ENCODE measurements around the gene TLX1.

Gene TLX1

GRCh38 chr10:101141616-101142532 lies 10.8 kb downstream of the TLX1 start:
- Mint-ChIP-seq H3K4me3 (no peak overlapping the region), H3K27me3 (ENCODE audit: low read depth, poor library complexity) (peaks cover 100% of the 10 kb centered on the region), H3K36me3 (ENCODE audit: low read depth) (no peaks in the 10 kb centered on the region), H3K9me3 (no peaks in the 10 kb centered on the region), H3K27ac (no peak overlapping the region), H3K4me1 (peaks cover 8% of the 10 kb centered on the region)
- peak; percentile 89 for DNase-seq
- TF ChIP-seq, protein P1, sequence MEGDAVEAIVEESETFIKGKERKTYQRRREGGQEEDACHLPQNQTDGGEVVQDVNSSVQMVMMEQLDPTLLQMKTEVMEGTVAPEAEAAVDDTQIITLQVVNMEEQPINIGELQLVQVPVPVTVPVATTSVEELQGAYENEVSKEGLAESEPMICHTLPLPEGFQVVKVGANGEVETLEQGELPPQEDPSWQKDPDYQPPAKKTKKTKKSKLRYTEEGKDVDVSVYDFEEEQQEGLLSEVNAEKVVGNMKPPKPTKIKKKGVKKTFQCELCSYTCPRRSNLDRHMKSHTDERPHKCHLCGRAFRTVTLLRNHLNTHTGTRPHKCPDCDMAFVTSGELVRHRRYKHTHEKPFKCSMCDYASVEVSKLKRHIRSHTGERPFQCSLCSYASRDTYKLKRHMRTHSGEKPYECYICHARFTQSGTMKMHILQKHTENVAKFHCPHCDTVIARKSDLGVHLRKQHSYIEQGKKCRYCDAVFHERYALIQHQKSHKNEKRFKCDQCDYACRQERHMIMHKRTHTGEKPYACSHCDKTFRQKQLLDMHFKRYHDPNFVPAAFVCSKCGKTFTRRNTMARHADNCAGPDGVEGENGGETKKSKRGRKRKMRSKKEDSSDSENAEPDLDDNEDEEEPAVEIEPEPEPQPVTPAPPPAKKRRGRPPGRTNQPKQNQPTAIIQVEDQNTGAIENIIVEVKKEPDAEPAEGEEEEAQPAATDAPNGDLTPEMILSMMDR (IDR thresholded peaks at IDR 0.05), result peak; percentile 97

DNA sequence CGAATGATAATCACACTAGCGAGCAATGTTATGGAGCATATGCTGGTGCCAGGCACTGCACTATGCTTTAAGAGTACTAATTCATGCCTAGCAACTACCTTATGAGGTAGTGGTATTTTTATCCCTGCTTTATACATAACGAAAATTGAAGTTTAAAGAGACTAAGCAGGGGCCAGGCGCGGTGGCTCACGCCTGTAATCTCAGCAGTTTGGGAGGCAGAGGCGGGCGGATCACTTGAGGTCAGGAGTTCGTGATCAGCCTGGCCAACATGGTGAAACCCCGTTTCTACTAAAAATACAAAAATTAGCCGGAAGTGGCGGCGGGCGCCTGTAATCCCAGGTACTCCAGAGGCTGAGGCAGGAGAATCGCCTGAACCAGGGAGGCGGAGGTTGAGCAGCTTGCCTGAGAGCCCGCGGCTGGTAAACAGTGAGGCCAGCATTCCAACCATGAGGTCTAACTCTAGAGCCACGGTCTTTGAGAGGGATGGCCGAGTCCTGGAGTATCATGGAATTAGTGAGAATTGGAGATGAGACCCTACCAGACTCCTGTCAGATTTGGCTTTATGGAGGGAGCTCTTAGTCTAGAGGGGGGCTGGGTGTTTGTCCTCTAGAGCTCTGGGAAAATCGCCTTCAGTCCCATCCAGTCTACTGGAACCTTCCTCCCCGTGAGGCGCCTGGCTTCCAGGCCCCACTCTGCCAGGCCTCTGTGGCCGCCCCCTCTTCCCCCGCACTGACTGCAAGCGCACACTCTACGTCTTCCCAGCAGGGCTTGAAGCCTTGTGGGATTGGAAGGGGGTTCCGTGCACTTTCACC lies 11.6 kb downstream of the TLX1 start:
- TF ChIP-seq, protein P1 (IDR thresholded peaks at IDR 0.05), result peak; percentile 15
- Mint-ChIP-seq H3K27me3 (ENCODE audit: low read depth, poor library complexity) (peaks cover 100% of the 10 kb centered on the region), H3K4me1 (peaks cover 8% of the 10 kb centered on the region), H3K4me3 (no peak overlapping the region), H3K9me3 (no peaks in the 10 kb centered on the region), H3K27ac (no peak overlapping the region), H3K36me3 (ENCODE audit: low read depth) (no peaks in the 10 kb centered on the region)
- DNase-seq, result no peak

DNA sequence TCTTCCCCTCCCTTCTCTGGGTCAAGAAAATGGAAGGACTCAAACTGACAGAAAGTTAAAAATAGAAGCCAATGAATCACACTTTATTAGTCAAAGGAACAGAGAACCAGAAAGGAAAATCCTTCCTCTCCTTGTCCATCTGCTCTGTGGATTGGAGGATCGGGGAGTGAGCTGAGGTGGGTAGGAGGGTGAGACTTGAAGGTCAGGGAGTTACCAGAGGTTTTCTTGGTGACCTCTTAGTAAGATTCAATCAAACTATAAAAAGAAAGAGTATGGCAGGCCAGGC lies 12.2 kb downstream of the TLX1 start:
- Mint-ChIP-seq H3K36me3 (ENCODE audit: low read depth) (no peaks in the 10 kb centered on the region), H3K4me3 (no peak overlapping the region), H3K27me3 (ENCODE audit: low read depth, poor library complexity) (peaks cover 100% of the 10 kb centered on the region), H3K27ac (no peak overlapping the region), H3K9me3 (no peaks in the 10 kb centered on the region), H3K4me1 (peaks cover 8% of the 10 kb centered on the region)
- no peak for DNase-seq
- TF ChIP-seq, protein P1 (IDR thresholded peaks at IDR 0.05), result no peak

DNA sequence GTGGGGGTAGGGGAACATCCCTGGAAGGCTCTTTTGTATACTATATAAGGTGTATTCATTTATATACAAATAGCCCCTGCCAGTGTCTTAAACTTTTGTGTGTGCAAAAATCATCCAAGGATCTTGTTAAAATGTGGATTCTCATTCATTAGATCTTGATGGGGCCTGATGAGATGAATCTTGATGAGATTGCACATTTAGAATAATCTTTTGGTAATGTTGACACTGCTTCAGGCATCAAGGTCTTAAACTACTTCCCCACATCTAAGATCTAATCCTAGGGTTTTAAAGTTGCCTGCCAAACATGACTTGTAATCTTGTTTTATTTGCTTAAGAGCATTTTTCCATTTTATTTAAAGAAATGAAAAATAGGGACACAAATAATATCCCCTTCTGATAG lies 13.0 kb downstream of the TLX1 start:
- H3K4me1 Mint-ChIP-seq, result peaks cover 5% of the 10 kb centered on the region
- no peak for DNase-seq
- no peak overlapping the region for H3K4me3 Mint-ChIP-seq
- TF ChIP-seq, protein P1 (IDR thresholded peaks at IDR 0.05), result no peak
- H3K9me3 Mint-ChIP-seq, result peaks cover 4% of the 10 kb centered on the region
- no peak overlapping the region for H3K27ac Mint-ChIP-seq
- H3K27me3 Mint-ChIP-seq (ENCODE audit: low read depth, poor library complexity), result peaks cover 100% of the 10 kb centered on the region
- no peaks in the 10 kb centered on the region for H3K36me3 Mint-ChIP-seq (ENCODE audit: low read depth)

- H3K27me3 Mint-ChIP-seq (ENCODE audit: low read depth, poor library complexity), result peaks cover 100% of the 10 kb centered on the region
- peaks cover 15% of the 10 kb centered on the region for H3K9me3 Mint-ChIP-seq
Measured at GRCh38 chr10:101145145-101145544, 14.0 kb downstream of the TLX1 start.

More at GRCh38 chr10:101145145-101145544, 14.0 kb downstream of the TLX1 start:
- H3K4me3 Mint-ChIP-seq, result no peak overlapping the region
- H3K27ac Mint-ChIP-seq, result no peak overlapping the region
- no peaks in the 10 kb centered on the region for H3K36me3 Mint-ChIP-seq (ENCODE audit: low read depth)
- H3K4me1 Mint-ChIP-seq, result no peaks in the 10 kb centered on the region
- TF ChIP-seq, protein P1 (IDR thresholded peaks at IDR 0.05), result no peak
- no peak for DNase-seq
